Adrenal gland (tissue), 19 donors: ENCODE results near the gene MTMR1. TPM values are rescaled to one million over a fixed set of nuclear protein-coding genes. Genes with fewer than 3 reads are reported as not detected.

Experiments
- DNase-seq, 7 donors: peaks; one replicate each; pipeline ENCODE4 v3.0.0-alpha.2; 2019 to 2020
- H3K27ac ChIP-seq, 5 donors: fragments of 200-600 bp; sonication (generic) in 4 of 5; 1 replicate in 3 of 5; 2 replicates in 2 of 5; pipeline versions ENCODE4 v1.5.1 to v1.8.0; 2016 to 2020; ENCODE audit warnings: mild to moderate bottlenecking in 1 of 5
- H3K27me3 ChIP-seq: fragments of 200-600 bp; 2 replicates; pipeline ENCODE4 v1.8.0; 2021
- H3K36me3 ChIP-seq, 2 donors: fragments of 200-600 bp; replicated peaks in 1 of 2; 1 replicate in 1 of 2; 2 replicates in 1 of 2; pipeline versions ENCODE4 v1.5.1 to v1.8.0; 2018 to 2022
- H3K4me1 ChIP-seq, 2 donors: fragments of 200-600 bp; replicated peaks in 1 of 2; 1 replicate in 1 of 2; 2 replicates in 1 of 2; pipeline versions ENCODE4 v1.5.1 to v1.8.0; 2018 to 2021
- H3K4me3 ChIP-seq, 4 donors: fragments of 200-600 bp; sonication (generic) in 3 of 4; one replicate each; pipeline ENCODE4 v1.5.1; 2016 to 2018
- H3K9me3 ChIP-seq, 3 donors: fragments of 200-600 bp; sonication (generic) in 1 of 3; replicated peaks in 1 of 3; 1 replicate in 2 of 3; 2 replicates in 1 of 3; pipeline versions ENCODE4 v1.5.1 to v1.8.0; 2016 to 2021
- POLR2A ChIP-seq, 2 donors: fragments of 450-650 bp; IDR thresholded peaks; one replicate each; pipeline ENCODE4 v1.6.1; 2017; ENCODE audit warnings: antibody characterized with exemption in 2 of 2, mild to moderate bottlenecking in 2 of 2, moderate library complexity in 1 of 2
- WGBS, 4 donors: extraction: QIAGEN DNeasy Blood & Tissue Kit in 2 of 4; methylation state at CpG; one replicate each; pipeline versions ENCODE4 v1.1.5 to v1.1.7; 2013 to 2017; 5-methylcytosine and 5-hydroxymethylcytosine counted together
- intact Hi-C, 2 donors: fragments of 100-400 bp; cut with DNase I; formaldehyde crosslinking; loops; one replicate each; pipeline versions ENCODE4 v1.14.1 to v1.15.0; 2022 to 2023
- long read RNA-seq, 10 donors: library from polyadenylated mRNA in 3 of 10; unstranded in 2 of 10; stranded (forward) in 1 of 10; transcript quantifications; one replicate each; pipeline ENCODE4 v2.0.0 and lab custom pipeline, GENCODE V29; 2021 to 2026
- polyA plus RNA-seq, 3 donors: library from polyadenylated mRNA; stranded (reverse); fragments of 200-250 nt in 2 of 3; fragments of 350-450 nt in 1 of 3; fragmentation: Illumina TruSeq in 1 of 3; extraction: RNeasy Lipid Tissue Mini Kit (QIAGEN cat#74804) in 1 of 3; gene quantifications; one replicate each; pipeline ENCODE4 v1.2.3, GENCODE V29; 2013 to 2014
- total RNA-seq, 9 donors: library from RNA; depleted of rRNA in 4 of 9; stranded (reverse); fragments of >200 nt in 4 of 9; fragments of 120-200 nt in 1 of 9; fragmentation: NEBNext Ultra II Directional in 1 of 9; extraction: Animal tissue kit (Norgen Biotek cat#: 25700) in 1 of 9; gene quantifications; one replicate each; pipeline versions ENCODE4 v1.1.0 to v1.2.4, GENCODE V29; 2013 to 2023
- TF ChIP-seq, protein P1 (sequence below), 6 experiments: fragments of 450-650 bp in 4 of 6; fragments of 200-600 bp in 2 of 6; sonication (generic) in 1 of 6; IDR thresholded peaks; 1 replicate in 5 of 6; 2 replicates in 1 of 6; pipeline versions ENCODE4 v1.5.1 to v1.8.0; 2016 to 2021; ENCODE audit warnings: antibody characterized with exemption in 6 of 6, mild to moderate bottlenecking in 2 of 6, moderate library complexity in 1 of 6
- donor health status: healthy with polysubstance abuse.
- donor health status: Bipolar disorder and iron deficiency.
- donor health status: DM: yes; HTN: yes; CAD: no.
- donor health status: DM: no; HTN: no; CAD: no.
- donor health status: DM: no; HTN: no; CAD: no.
- donor health status: DM: yes; HTN: yes; CAD: no.

Gene MTMR1
- total RNA-seq: 10 to 100 TPM in 8 of 9 donors, 1 to 10 TPM in 1; 9.2 to 19.8 (median 14.7) TPM
- polyA plus RNA-seq: 10 to 100 TPM; 10.0 to 19.5 (median 11.7) TPM
- long read RNA-seq, donor 1: 0 reads
- long read RNA-seq, donor 2, full-length matches to known transcripts: 1 of 1 reads
- long read RNA-seq, donor 2, partial matches to known transcripts: 0 of 1 reads
- long read RNA-seq, donor 2, other reads (novel, unspliced or antisense): 0 of 1 reads
- long read RNA-seq, donor 3, partial matches to known transcripts: 0 of 1 reads
- long read RNA-seq, donor 3, other reads (novel, unspliced or antisense): 0 of 1 reads
- long read RNA-seq, donor 4: 0 reads
- long read RNA-seq, donor 5, full-length matches to known transcripts: 8 of 20 reads
- long read RNA-seq, donor 5, partial matches to known transcripts: 10 of 20 reads
- long read RNA-seq, donor 5, other reads (novel, unspliced or antisense): 2 of 20 reads
- long read RNA-seq, donor 6, partial matches to known transcripts: 0 of 1 reads
- long read RNA-seq, donor 6, other reads (novel, unspliced or antisense): 1 of 1 reads
- long read RNA-seq, donor 7: 0 reads
- long read RNA-seq, donor 8: 0 reads
- long read RNA-seq, donor 9, partial matches to known transcripts: 5 of 5 reads
- long read RNA-seq, donor 9, other reads (novel, unspliced or antisense): 0 of 5 reads
- long read RNA-seq, donor 10: 0 reads

DNA sequence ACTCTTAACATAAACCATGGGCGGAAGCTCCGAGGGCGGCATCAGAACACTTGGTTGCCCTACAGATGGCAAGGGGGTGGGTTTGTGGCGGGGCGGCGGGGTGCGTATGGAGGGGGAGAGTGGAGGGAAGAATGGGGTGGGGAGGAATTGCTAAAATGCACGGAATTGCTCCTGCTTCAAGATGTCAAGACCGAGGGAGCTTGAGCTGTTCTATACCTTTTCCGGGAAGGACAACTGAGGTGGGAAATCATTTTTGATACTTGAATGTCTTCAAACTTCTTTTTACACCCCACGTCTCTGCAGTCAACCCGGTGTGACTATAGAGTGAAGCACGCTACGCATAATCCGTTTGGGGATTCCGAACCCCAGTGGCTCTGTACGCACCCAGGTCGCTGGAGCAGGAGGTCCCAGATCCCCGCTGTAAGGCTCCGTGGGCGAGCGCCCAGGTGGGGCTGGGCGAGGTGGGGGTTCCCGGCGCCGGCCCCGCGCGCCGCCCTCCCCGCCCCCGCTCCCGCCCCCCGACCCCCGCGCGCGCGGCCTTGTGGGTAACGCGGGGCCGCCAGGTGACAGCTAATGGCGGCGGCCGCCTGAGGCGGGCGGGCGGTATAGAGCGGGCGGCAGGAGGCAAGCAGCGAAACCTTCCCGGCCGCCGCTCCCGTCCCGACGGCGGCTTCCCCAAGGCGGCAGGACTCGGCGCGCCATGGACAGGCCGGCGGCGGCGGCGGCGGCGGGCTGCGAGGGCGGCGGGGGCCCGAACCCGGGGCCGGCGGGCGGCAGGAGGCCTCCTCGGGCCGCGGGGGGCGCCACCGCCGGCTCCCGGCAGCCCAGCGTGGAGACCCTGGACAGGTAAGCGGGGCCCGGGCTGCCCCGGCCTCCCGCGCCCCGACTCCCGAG is at the start of gene MTMR1:
Gene MTMR1 (plus strand): TSS at position 566 of the 894 bp plus-strand sequence. CDS start 135 bp downstream, at position 701.
- H3K27ac ChIP-seq: peak within 1 kb of the TSS in 4 of 5 donors; percentile 63 to 94 (median 76)
- TF ChIP-seq, protein P1, sequence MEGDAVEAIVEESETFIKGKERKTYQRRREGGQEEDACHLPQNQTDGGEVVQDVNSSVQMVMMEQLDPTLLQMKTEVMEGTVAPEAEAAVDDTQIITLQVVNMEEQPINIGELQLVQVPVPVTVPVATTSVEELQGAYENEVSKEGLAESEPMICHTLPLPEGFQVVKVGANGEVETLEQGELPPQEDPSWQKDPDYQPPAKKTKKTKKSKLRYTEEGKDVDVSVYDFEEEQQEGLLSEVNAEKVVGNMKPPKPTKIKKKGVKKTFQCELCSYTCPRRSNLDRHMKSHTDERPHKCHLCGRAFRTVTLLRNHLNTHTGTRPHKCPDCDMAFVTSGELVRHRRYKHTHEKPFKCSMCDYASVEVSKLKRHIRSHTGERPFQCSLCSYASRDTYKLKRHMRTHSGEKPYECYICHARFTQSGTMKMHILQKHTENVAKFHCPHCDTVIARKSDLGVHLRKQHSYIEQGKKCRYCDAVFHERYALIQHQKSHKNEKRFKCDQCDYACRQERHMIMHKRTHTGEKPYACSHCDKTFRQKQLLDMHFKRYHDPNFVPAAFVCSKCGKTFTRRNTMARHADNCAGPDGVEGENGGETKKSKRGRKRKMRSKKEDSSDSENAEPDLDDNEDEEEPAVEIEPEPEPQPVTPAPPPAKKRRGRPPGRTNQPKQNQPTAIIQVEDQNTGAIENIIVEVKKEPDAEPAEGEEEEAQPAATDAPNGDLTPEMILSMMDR (IDR thresholded peaks at IDR 0.05): no peak
- no peak for TF ChIP-seq POLR2A (IDR thresholded peaks at IDR 0.05)
- intact Hi-C loops: no loop called here
- 1 to 36% (median 10%) methylated on average over 18 to 80 of the region's 92 CpGs for WGBS, 4 donors
- no peaks in the 10 kb centered on the region for H3K4me1 ChIP-seq
- peak in 2 of 7 donors; percentile 16 to 20 for DNase-seq
- H3K36me3 ChIP-seq: no peaks in the 10 kb centered on the region
- H3K4me3 ChIP-seq: peak within 1 kb of the TSS in 2 of 4 donors; percentile 22 to 67
- H3K9me3 ChIP-seq: peaks cover 0 to 5% (median 0%) of the 10 kb centered on the region in 3 donors
- H3K27me3 ChIP-seq: no peaks in the 10 kb centered on the region

DNA sequence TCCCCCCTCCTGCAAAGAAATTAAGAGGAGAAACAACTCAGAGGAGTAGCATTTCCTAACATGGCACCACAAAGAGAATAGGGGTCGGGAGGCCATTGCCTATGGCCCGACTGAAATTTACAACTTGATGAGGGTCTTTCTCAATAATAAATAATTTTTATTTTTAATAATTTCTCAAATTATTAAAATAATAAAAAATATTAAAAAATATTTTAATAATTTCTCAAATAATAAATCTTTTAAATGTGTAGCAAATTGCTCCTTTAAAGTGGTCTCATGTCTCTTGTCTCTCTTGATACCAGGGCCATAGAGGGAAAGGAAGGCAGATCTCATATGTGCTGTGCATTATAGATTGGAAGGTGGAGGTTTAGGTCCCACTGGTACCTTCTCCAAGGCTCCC is 49.2 kb upstream of the MTMR1 start:
- intact Hi-C loops: no loop called here
- DNase-seq: no peak
- Histone ChIP-seq H3K36me3 (no peaks in the 10 kb centered on the region), H3K4me3 (no peak overlapping the region), H3K9me3 (no peaks in the 10 kb centered on the region), H3K27ac (no peak overlapping the region), H3K4me1 (no peaks in the 10 kb centered on the region), H3K27me3 (no peaks in the 10 kb centered on the region)
- WGBS, 4 donors: 82 to 97% (median 92%) methylated on average over 2 of the region's 2 CpGs
- TF ChIP-seq, protein P1 (IDR thresholded peaks at IDR 0.05): no peak
- TF ChIP-seq POLR2A (IDR thresholded peaks at IDR 0.05): no peak

DNA sequence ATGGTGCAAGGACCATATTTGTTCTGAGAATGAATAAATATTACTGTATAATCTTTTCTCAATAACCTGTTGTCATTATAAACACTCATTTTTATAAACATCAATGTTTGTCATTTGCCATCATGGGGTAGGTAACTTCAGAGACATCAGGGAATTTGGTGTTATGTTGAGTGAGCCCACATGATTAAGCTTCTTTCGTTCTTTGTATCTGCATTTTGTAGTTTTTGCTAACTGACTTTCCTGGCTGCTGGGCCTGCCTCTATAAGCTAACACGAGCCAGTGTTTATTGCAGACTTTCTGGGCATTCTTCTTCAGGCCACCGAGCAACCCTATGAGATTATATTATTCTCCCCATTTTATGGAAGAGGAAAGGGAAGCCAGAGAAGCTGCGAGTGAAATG is 48.8 kb upstream of the MTMR1 start:
- Histone ChIP-seq H3K9me3 (no peaks in the 10 kb centered on the region), H3K4me3 (no peak overlapping the region), H3K36me3 (no peaks in the 10 kb centered on the region), H3K27ac (no peak overlapping the region), H3K4me1 (no peaks in the 10 kb centered on the region), H3K27me3 (no peaks in the 10 kb centered on the region)
- intact Hi-C loops: no loop called here
- 74 to 96% (median 85%) methylated on average over 4 of the region's 4 CpGs for WGBS, 4 donors
- TF ChIP-seq, protein P1 (IDR thresholded peaks at IDR 0.05): no peak
- TF ChIP-seq POLR2A (IDR thresholded peaks at IDR 0.05): no peak
- DNase-seq: no peak

DNA sequence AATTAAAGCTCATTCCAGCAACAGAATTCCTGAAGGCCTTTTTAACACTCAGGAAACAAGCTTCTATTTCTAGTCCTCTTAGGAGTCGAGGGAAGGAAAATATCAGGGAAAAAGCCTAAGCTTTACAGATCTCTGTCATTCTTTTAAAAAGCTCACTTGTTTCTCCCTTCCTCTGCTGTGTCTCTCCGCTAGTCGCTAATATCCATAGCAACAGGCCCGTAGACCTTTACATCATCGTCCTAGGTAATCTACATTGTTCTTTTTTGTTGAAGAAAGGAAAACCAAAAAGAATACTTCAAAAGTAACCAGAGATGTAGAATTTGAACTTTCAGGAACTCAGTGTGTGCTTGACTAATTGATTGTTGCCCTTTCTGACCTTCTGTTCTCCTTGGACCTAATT is 45.9 kb upstream of the MTMR1 start:
- Histone ChIP-seq H3K9me3 (no peaks in the 10 kb centered on the region), H3K36me3 (no peaks in the 10 kb centered on the region)
- 76 to 86% (median 79%) methylated on average over 5 of the region's 5 CpGs for WGBS, 4 donors

More for the DNA sequence above, 45.9 kb upstream of the MTMR1 start:
- no peak for TF ChIP-seq POLR2A (IDR thresholded peaks at IDR 0.05)
- TF ChIP-seq, protein P1 (IDR thresholded peaks at IDR 0.05): no peak
- no peak for DNase-seq
- Histone ChIP-seq H3K4me1 (no peaks in the 10 kb centered on the region), H3K27me3 (no peaks in the 10 kb centered on the region), H3K4me3 (no peak overlapping the region), H3K27ac (no peak overlapping the region)
- intact Hi-C loops: no loop called here
